ENCODE measurements around the gene KLRC4.
"Not testable (repeated sequence)": the region's sequence is repeated elsewhere in the genome, so short reads cannot be mapped to it uniquely, and the experiment has no call there.

- not testable (repeated sequence) for TF ChIP-seq CTCF (IDR thresholded peaks at IDR 0.05; ENCODE audit: low read length); EZH2 (IDR thresholded peaks at IDR 0.05; ENCODE audit: borderline replicate concordance, low read length)
These were observed 37.5 kb downstream of the KLRC4 start for GRCh38 chr12:10371893-10372535.

All from OCI-LY1 (cell line).